GM18526 (cell line): ENCODE measurements around the gene TAAR2.

Experiments
- POLR2A ChIP-seq: IDR thresholded peaks from 3 replicates; pipeline ENCODE4 v1.6.1; 2011; ENCODE audit not compliant: insufficient read length; ENCODE audit errors: extremely low read depth

Gene TAAR2

GRCh38 chr6:132569170-132569569 is 54.9 kb downstream of the TAAR2 start:
- TF ChIP-seq POLR2A = no peak

- no peak for TF ChIP-seq POLR2A
These were observed 55.5 kb downstream of the TAAR2 start for GRCh38 chr6:132568611-132569010.

GRCh38 chr6:132567566-132567965 is 56.5 kb downstream of the TAAR2 start:
- TF ChIP-seq POLR2A = no peak
